Measurements from ENCODE around the gene YARS1. TPM values are rescaled to one million over a fixed set of nuclear protein-coding genes. Genes with fewer than 3 reads are reported as not detected.

The YARS1 gene
- total RNA-seq = 39.7 and 93.2 TPM in 2 replicates

DNA sequence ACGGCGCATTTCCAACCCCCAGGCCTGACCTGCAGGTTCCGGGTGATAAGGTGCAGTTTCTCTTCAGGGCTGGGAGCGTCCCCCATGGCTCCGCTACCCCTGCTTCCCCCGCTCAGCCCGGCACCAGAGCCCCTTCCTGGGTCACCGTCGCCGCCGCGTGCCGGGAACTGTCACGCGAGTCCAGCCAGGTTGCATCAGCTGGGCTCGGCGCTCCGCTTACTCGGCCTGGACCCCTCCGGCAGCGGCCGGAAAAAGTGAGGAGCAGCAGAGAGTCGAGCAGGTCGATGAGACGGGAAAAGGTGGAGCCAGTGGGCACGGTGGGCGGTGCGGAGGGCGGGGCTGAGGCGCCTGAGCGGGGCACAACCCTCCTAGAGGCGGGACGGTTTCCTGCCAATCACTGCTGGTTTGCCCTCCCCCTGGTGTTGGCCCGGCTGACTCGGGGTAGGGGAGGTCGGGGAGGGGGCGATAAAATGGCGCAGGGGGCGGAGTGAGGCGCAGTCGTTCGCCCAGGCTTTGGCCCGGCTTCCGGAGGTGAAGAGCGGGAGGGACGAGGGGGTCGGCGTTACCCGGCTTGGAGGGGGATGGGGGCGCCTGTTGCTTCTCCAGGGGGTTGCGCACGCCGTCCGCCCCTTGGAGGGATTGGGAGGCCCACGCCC is at the start of gene YARS1, which contains the start of gene S100PBP:
Gene YARS1, minus strand, starts transcription at position 200 of the 656 bp plus-strand sequence. Its CDS starts 114 bp downstream, at position 86.
Gene S100PBP, plus strand, starts transcription at position 495 of the 656 bp plus-strand sequence. CDS start 8,447 bp downstream, outside the sequence.

Other genes with a start within 250 kb of the YARS1 start
- 23.1 and 35.7 TPM in 2 replicates for gene ZBTB8OS, start 166.8 kb downstream of the YARS1 start, total RNA-seq
- gene RBBP4, start 166.2 kb downstream of the YARS1 start, total RNA-seq = 84.4 and 96.4 TPM in 2 replicates
- 31.8 and 57.9 TPM in 2 replicates for gene SYNC, start 114.6 kb downstream of the YARS1 start, total RNA-seq
- 37.3 and 39.7 TPM in 2 replicates for gene S100PBP, start 295 bp upstream of the YARS1 start, total RNA-seq
- 0.39 TPM in 1 of 2 replicates, not detected in the other for gene FNDC5, start 53.6 kb upstream of the YARS1 start, total RNA-seq
- gene HPCA, start 69.1 kb upstream of the YARS1 start, total RNA-seq = under 0.01 TPM in 1 of 2 replicates, not detected in the other
- gene TMEM54, start 84.0 kb upstream of the YARS1 start, total RNA-seq = 98.6 and 119 TPM in 2 replicates
- gene RNF19B, start 147.5 kb upstream of the YARS1 start, total RNA-seq = 11.8 and 20.7 TPM in 2 replicates
- gene AK2, start 219.5 kb upstream of the YARS1 start, total RNA-seq = 46.3 and 341 TPM in 2 replicates

Measured in placental epithelial cell (primary cell).